ENCODE results near the gene TMEM208.

TMEM208 gene

DNA sequence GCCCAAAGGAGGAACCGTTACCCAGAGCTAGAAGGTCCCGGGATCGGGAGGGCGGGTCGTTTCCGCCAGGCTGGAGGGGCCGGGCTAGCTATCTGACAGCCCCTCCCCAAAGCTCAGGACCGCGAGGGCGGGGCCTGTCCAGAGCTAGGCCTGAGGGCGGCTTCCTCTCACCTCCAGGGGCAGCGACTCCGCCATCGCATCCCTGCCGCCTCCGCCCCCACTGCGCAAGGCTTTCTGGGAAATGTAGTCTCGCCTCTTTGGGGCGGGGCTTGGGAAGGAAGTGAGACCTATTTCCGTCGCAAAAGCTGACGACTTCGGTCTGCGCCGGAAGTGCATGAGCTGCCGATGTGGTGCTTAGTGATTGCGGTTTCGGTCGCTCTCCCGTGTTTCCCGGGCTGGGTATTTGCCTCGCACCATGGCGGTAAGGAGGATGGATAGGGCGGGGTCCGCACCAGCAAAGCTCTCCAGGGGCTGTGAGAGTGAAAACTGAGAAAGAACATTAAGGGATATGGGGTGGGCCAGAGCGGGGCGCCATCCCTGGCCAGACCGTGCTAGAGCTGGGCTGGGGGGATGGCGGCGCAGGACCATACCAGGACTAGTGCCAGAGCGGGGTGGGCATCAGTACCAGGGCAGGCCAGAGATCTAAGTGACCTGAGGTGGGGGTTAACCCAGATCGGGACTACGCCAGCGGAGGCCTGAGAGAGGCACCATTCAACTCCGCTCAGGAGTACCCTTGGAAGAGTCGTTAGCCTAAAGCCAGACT, at the start of gene TMEM208:
Gene TMEM208, plus strand, starts transcription at position 327 of the 763 bp plus-strand sequence. Its CDS starts 89 bp downstream, at position 416.
- peak; percentile 97 for DNase-seq

DNA sequence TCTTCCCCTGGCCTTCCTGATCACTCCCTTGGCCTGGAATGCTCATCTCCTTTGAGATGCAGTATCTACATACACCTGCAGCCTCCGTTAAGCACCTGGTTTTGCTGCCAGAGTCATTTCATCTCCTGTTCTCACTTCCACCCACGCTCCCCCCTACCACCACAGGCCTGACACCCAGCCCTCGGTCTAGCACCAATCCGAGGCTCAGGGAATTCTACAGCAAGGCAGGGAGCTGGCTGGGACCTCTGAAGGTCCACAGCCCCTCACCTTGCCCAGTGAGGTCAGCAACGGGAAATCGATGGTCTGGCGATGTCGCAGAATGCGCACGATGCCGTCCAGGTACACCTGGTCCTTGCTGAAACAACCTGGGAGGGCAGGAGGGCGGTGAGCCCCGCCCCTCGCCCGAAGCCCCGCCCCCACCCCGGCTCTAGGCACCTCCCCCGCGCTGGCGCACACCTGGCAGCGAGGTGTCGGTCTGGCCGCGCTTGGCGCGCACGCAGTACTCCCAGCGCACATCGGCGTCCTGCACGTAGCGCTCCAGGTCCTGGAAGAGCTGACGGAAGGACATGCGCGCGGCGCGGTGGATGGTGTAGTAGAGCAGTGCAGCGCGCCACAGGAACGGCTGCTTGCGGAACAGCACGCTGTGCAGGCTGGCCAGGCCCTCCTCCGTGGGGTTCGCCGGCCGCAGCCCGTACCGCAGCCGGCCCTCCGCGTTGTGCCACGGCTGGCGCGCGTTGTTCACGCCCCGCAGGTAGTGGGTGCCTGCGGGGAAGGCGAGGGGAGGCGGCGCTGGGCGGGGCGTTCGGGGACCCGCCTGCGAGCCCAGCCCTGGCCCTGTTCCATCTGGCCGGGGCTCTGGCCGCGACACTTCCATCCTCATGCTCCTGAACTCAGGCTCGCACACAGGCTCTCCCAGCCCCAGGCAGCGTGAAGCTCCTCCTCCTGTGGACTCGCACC, 48.9 kb upstream of the TMEM208 start:
- no peak for DNase-seq

- DNase-seq = no peak
Measured at GRCh38 chr16:67179421-67180080, 47.4 kb upstream of the TMEM208 start.

GRCh38 chr16:67180166-67180565, 46.8 kb upstream of the TMEM208 start:
- DNase-seq = no peak

DNA sequence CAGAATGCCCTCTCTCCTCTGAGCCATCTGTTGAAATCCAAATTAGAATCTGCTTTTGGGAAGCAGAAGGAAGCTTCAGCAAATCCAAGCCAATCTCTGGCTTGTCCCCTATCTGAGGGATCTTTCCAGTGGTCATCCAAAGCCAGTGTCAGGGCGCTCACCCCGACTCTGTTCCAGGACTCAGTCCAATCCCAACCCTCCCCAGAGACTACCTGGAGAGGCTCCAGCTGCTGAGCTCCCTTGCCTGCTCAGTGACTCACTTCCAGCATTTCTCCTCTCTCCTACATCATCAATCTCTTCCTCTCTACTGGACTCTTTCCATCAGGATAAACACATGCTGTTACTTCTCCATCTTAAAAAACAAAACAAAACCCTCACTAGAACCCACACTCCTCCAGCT, 45.6 kb upstream of the TMEM208 start:
- DNase-seq = no peak

- no peak for DNase-seq
Measured at GRCh38 chr16:67182288-67182687, 44.6 kb upstream of the TMEM208 start.

DNA sequence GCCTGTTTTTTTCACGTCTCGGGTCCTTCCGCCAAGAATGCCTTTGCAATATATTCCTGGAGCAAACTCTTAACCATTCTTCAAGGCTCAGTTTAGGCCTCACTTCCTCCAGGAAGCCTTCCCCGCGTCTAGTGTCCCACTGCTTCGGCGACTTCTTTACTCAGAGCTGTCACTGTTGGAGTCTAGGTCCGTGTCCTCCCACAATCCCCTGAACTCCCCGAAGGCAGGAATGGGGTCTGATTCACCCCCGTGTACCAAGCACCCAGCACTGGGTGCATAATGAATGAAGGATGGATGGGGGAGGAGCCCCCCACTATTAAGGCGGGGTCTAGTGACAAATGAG, 43.7 kb upstream of the TMEM208 start:
- no peak for DNase-seq

DNA sequence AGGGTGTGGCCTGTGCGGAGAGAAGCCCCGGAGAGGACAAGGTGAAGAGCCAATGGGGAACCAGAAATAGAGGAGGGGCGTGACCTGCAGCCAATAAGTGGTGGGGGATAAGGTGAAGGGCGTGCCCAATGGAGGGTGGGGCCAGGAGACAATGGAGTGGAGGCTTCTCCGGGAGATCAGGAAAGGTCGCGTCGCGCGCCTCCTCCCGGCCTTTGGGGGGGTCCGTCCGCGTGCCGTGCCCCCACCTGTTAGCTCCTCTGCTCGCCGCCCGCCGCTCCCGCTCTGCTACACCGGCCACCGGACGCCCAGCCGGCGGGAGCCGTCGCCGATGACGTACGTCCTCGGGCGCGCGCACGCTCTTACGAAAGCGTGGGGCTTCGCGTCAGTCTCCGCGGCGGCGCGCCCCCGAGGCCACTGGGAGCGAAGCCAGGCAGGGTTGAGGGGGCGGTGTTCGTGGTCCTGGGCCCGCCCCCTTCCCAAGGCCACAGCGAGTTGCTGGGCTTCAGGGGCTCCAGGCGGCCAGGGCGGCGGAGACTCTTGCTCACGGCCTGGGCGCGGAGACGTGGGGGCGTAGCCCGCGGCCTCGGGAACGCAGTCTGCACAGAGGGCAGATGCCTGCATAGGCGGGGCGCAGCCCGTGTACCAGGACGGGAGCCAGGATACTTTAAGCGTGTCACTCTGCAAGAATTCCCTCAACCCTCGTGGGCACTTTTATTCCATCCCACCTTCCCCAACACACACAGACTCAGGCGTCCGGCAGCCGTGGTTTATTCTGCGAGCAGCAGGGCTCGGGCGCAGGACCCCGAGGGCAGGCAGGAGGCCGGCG, 43.1 kb upstream of the TMEM208 start, which contains the start of gene MATCAP1:
Gene MATCAP1, minus strand, starts transcription at position 337 of the 826 bp plus-strand sequence. CDS start 3,353 bp downstream, outside the sequence.
- peak; percentile 91 for DNase-seq

DNA sequence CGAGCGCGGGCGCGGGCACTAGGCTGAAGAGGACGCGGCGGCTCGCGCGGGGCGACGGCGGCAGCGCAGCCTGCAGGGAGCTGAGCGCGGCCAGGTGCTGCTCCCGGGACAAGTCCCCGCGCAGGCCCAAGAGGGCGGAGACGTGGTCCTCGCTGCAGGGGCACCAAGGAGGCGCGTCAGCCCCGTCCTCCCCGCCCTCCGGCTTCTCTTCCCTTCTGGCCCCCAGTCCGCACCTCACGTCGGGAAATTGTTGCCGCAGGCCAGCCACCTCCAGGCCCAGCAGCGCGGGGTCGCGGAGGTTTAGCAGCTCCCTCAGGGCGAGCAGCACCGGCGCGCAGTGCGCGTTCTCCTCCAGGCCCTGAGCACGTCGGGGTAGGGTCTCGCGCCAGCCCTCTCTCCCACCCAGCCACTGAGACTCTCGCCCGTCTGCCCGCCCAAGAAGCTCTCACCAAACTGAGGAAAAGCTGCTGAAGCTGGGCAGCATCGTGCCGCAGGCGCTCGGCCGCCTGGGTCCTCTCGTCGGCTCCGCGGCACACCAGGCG, 42.4 kb upstream of the TMEM208 start:
- no peak for DNase-seq

DNA sequence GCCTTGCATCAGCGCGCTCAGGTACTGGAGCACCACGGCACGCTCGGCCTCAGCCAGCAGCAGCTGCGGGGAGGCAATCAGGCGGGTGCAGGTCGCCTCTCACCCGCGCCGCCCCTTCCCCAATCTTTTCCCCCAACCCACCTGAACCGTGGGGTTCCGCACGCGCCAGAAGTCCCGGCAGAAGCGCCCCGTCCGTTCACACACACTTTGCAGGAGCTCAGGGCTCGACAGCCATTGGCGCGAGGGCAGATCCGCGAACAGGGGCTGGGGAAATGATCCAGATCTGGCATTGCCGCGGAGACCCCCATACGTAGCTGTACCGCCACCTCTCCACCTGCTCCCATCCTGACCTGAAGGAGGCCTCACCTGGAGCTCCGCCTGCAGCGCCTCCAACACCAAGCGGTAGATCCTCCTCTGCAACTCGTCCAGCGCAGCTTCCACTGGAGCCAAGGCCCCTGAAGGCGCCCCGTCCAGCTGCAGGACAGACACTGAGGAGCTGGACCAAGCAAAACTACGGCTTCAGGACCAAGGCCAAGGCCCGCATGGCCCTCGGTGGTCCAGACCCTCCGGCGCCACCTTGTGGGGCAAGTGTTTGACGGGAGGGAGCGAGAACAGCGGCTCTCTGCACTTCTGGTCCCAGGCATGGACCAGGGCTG, 41.8 kb upstream of the TMEM208 start:
- DNase-seq = peak; percentile 85

GRCh38 chr16:67185651-67186134, 41.2 kb upstream of the TMEM208 start:
- no peak for DNase-seq

- DNase-seq = no peak
Measured at GRCh38 chr16:67186550-67186950, 40.4 kb upstream of the TMEM208 start.

- no peak for DNase-seq
Measured at GRCh38 chr16:67187175-67187890, 39.6 kb upstream of the TMEM208 start.

DNA sequence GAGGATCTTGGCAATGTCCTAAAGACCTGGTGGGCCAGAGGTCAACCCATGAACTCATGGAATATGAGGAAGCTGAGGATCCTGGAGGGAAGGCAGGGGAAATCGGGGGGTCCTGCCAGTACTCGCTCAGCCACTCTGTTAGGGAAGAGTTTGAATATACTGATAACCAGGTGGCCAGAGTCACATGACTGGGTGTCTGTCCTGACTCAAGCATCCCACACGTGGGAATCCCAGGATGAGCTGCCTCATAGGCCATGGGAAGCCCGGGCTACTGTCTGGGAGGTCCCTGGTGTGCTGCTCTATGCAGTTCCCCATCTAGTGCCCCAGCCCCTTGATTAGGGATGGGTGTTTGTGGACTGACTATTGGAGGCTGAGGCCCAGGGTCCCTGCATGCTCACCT, 38.6 kb upstream of the TMEM208 start:
- DNase-seq = no peak

DNA sequence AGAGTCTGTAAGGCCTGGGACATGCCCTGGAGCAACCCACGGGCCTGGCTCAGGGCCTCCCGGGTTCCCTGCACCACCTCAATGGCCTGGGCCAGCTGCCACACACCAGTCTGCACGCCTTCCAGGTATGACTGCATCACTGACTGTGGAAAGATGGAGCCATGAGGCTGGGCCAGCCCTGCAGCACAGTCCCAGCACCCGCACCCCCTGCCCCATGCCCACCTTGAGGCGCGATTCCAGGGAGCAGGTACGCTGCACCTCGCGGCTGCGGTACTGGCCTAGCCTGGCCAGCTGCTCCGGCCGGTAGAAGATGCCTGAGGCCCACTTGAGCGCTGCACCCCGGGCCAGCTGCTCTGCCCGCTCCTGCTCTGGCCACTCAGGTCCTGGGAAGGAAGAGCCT, 38.1 kb upstream of the TMEM208 start:
- DNase-seq = no peak

- no peak for DNase-seq
Measured at GRCh38 chr16:67190041-67190440, 36.9 kb upstream of the TMEM208 start, which contains the start of gene EXOC3L1. Gene EXOC3L1, minus strand, starts transcription at chr16:67190136. Its CDS starts 460 bp downstream, at chr16:67189676.

DNA sequence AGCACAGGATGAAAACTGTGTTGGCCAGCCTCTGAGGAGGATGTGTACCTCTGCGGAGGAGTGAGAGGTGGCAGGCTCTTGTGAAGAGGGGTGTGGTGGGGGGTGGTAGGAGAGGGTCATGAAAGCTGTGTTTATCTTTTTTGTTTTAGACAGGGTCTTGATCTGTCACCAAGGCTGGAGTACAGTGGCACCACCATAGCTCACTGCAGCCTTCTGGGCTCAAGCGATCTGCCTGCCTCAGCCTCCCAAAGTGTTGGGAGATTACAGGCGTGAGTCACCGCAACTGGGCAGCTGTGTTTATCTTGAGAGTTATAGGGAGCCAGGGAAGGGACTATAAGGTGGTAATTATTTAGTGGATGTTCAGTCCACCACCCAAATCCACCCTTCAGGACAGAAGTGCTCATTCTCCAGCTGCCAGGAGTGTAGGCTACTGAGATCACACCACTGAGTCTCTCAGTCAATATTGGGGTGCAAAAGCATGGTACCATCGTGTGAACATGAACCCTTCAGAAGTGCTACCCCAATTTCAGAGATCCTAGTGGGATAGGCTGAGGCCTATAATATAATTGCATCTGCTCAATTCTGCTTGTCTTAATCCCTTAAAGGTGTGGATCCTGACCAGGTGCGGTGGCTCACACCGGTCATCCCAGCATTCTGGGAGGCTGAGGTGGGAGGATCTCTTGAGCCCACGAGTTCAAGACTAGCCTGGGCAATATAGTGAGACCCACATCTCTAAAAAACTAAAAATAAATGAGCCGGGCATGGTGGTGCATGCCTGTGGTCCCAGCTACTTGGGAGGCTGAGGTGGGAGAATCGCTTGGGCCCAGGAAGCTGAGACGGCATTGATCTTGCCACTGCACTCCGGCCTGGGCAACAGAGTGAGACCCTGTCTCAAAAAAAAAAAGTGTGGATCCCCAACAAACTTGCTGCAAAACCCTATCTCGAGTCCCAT, 36.2 kb upstream of the TMEM208 start:
- no peak for DNase-seq

DNA sequence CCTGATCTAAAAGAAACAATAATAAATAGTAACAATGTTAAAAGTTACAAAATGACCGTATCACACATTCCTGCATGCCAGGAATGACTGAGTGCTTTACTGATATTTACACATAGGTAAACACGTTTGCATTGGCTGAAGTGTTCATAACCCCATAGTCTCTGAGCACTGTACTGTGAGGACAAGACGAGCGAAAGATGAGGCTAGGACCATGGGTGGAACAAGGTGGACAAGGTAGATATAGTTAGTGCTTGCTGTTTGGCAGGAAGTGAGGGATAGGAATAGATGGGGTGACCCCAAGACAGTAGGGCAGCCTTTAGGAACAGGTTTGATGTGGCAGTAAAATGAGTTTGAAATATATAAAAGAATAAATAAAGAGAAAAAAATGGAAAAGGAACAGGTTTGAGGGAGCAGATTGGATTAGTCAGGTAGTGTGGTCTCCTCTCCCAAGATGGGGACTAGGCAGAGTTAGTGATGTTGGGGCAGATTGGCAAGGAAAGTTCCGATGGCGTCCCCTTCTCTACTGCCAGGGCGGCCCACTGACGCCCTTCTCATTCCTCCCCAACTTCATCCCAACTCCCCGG, 35.4 kb upstream of the TMEM208 start:
- no peak for DNase-seq

All from activated gamma-delta T cell treated with Interleukin-2 at 50 U/mL for 16 hours (primary cell).